ENCODE data around the gene ARRB1. TPM values are rescaled to one million over a fixed set of nuclear protein-coding genes. Genes with fewer than 3 reads are reported as not detected.

ARRB1 gene
- polyA plus RNA-seq, 1 of the 3 experiments (the other 2 are of a cell fraction) = 7.0 TPM

GRCh38 chr11:75328426-75329277, 22.8 kb downstream of the ARRB1 start:
- 37% methylated on average over 7 of the region's 9 CpGs for WGBS (ENCODE audit: low lambda C conversion rate)
- DNase-seq = peak; percentile 87
- POLR2A ChIA-PET = no interaction called here

More at GRCh38 chr11:75328426-75329277, 22.8 kb downstream of the ARRB1 start:
- no peaks in the 10 kb centered on the region for H3K9me2 ChIP-seq
- no peak overlapping the region for H3K4me2 ChIP-seq
- H2AFZ ChIP-seq (ENCODE audit: low read depth) = no peak overlapping the region
- no peaks in the 10 kb centered on the region for H3F3A ChIP-seq (replicated peaks; ENCODE audit: insufficient read depth)
- H3K9me3 ChIP-seq = no peaks in the 10 kb centered on the region
- H3K27ac ChIP-seq (ENCODE audit: low read depth in 2 of 2, low read length in 1 of 2) = peak overlapping the region in 1 of 2 experiments; percentile 58; a peak in 2 of 4 replicates
- no peaks in the 10 kb centered on the region for H3K36me3 ChIP-seq (replicated peaks in 1 of 2; ENCODE audit: control insufficient read depth in 1 of 2, insufficient read depth in 2 of 2, low read length in 1 of 2)
- peaks cover 11 to 23% of the 10 kb centered on the region in 2 experiments; a peak in 3 of 4 replicates for H3K4me1 ChIP-seq (ENCODE audit: control insufficient read depth in 1 of 2, insufficient read depth in 2 of 2, low read depth in 1 of 2, low read length in 1 of 2)
- H4K20me1 ChIP-seq (ENCODE audit: insufficient read depth) = no peaks in the 10 kb centered on the region
- H3K9ac ChIP-seq = no peak overlapping the region
- no peaks in the 10 kb centered on the region for H3K27me3 ChIP-seq (ENCODE audit: insufficient read depth)
- H3K79me2 ChIP-seq (ENCODE audit: insufficient read depth) = no peaks in the 10 kb centered on the region
- CTCF ChIA-PET = interaction anchor here (0.6 to 5.6 kb wide), 11 partner anchors 9 to 206 kb away, joined by 3 to 31 read pairs (median 4); no protein-coding TSS in a partner anchor
- H3K4me3 ChIP-seq (ENCODE audit: low read depth in 2 of 2, low read length in 1 of 2) = no peak overlapping the region
- TF ChIP-seq RCOR1 (IDR thresholded peaks at IDR 0.05; ENCODE audit: low read length) (peak; percentile 61), TCF12 (IDR thresholded peaks at IDR 0.05) (peak; percentile 91), RAD21 (IDR thresholded peaks at IDR 0.05; ENCODE audit: low read length) (peak; percentile 81), PBX3 (IDR thresholded peaks at IDR 0.05) (peak; percentile 35; the same call in 1 of the 2 replicates), SIN3A (IDR thresholded peaks at IDR 0.05; ENCODE audit: borderline replicate concordance, low read depth, low read length) (no peak), TAF1 (IDR thresholded peaks at IDR 0.05; ENCODE audit: borderline replicate concordance, low read depth, low read length) (no peak), EZH2phosphoT487 (IDR thresholded peaks at IDR 0.05; ENCODE audit: borderline replicate concordance, low read depth) (no peak), CTCF (IDR thresholded peaks at IDR 0.05) (peak; percentile 73), CHD2 (IDR thresholded peaks at IDR 0.05; ENCODE audit: low read length, partially characterized antibody) (peak; percentile 69), GATA2 (CRISPR knock-in tag; IDR thresholded peaks at IDR 0.05) (no peak), NRF1 (IDR thresholded peaks at IDR 0.05; ENCODE audit: low read depth, low read length) (0 out of 2 replicates have a peak, but pooled peaks have one; percentile 7), POLR2AphosphoS5 (IDR thresholded peaks at IDR 0.05; ENCODE audit: low read depth, low read length) (peak; percentile 44; the same call in 1 of the 2 replicates), JUND (IDR thresholded peaks at IDR 0.05) (no peak), EP300 (IDR thresholded peaks at IDR 0.05; ENCODE audit: borderline replicate concordance in 1 of 2, low read depth in 1 of 2, low read length in 1 of 2) (peak in 1 of 2 experiments; percentile 27; a peak in 2 of 4 replicates), SMC3 (IDR thresholded peaks at IDR 0.05; ENCODE audit: low read depth, low read length) (peak; percentile 87), NFIC (IDR thresholded peaks at IDR 0.05; ENCODE audit: borderline replicate concordance) (peak; percentile 95)
- TF ChIP-seq, protein P1, sequence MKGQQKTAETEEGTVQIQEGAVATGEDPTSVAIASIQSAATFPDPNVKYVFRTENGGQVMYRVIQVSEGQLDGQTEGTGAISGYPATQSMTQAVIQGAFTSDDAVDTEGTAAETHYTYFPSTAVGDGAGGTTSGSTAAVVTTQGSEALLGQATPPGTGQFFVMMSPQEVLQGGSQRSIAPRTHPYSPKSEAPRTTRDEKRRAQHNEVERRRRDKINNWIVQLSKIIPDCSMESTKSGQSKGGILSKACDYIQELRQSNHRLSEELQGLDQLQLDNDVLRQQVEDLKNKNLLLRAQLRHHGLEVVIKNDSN (IDR thresholded peaks at IDR 0.05; ENCODE audit: borderline replicate concordance, low read depth) = no peak

Measured in SK-N-SH (cell line).